SK-N-SH (cell line): ENCODE data around the gene EPHB2. TPM values are rescaled to one million over a fixed set of nuclear protein-coding genes. Genes with fewer than 3 reads are reported as not detected.

Source experiments
- CTCF ChIA-PET: fragments of 300-600, 350-600 bp; formaldehyde crosslinking; extraction: SDS; loops from one replicate; lab custom pipeline; 2021; lab: Yijun Ruan, JAX
- POLR2A ChIA-PET: fragments of 350-600 bp; sonication (Branson Sonifier 250); formaldehyde crosslinking; extraction: SDS; loops from one replicate; lab custom pipeline; 2020; ENCODE audit warnings: antibody characterized with exemption, inconsistent platforms; lab: Yijun Ruan, JAX
- DNase-seq: peaks from one replicate; pipeline ENCODE4 v3.0.0; 2012
- H2AFZ ChIP-seq: fragments of 200-600 bp; sonication (generic); 2 replicates; pipeline ENCODE4 v1.8.1; 2016; ENCODE audit warnings: antibody characterized with exemption, mild to moderate bottlenecking, low read depth
- H3F3A ChIP-seq: fragments of 200-600 bp; sonication (generic); replicated peaks from 2 replicates; pipeline ENCODE3; 2016; ENCODE audit warnings: antibody characterized with exemption, mild to moderate bottlenecking; ENCODE audit not compliant: insufficient read depth
- H3K27ac ChIP-seq, 2 experiments: fragments of 200-500 bp in 1 of 2; fragments of 200-600 bp in 1 of 2; sonication (Bioruptor generic) in 1 of 2; sonication (generic), shearing (Covaris generic) in 1 of 2; 2 replicates each; pipeline versions ENCODE4 v1.5.1 to v1.6.1; 2014 to 2016; ENCODE audit warnings: low read depth in 2 of 2, inconsistent platforms in 1 of 2, low read length in 1 of 2, mild to moderate bottlenecking in 1 of 2, mixed read lengths in 1 of 2
- H3K27me3 ChIP-seq: fragments of 200-600 bp; sonication (generic), shearing (Covaris generic); 2 replicates; pipeline ENCODE4 v1.6.1; 2016; ENCODE audit warnings: mixed run types; ENCODE audit not compliant: insufficient read depth
- H3K36me3 ChIP-seq, 2 experiments: fragments of 200-500 bp in 1 of 2; fragments of 200-600 bp in 1 of 2; sonication (Bioruptor generic) in 1 of 2; sonication (generic) in 1 of 2; replicated peaks in 1 of 2; 2 replicates each; pipeline versions ENCODE3 to v1.5.1; 2014 to 2016; ENCODE audit warnings: low read length in 1 of 2, mild to moderate bottlenecking in 1 of 2; ENCODE audit not compliant: insufficient read depth in 2 of 2, control insufficient read depth in 1 of 2
- H3K4me1 ChIP-seq, 2 experiments: fragments of 200-500 bp in 1 of 2; fragments of 200-600 bp in 1 of 2; sonication (Bioruptor generic) in 1 of 2; sonication (generic), shearing (Covaris generic) in 1 of 2; 2 replicates each; pipeline versions ENCODE4 v1.5.1 to v1.6.1; 2014 to 2016; ENCODE audit warnings: low read depth in 1 of 2, low read length in 1 of 2, mixed run types in 1 of 2; ENCODE audit not compliant: insufficient read depth in 2 of 2, control insufficient read depth in 1 of 2
- H3K4me2 ChIP-seq: fragments of 200-600 bp; sonication (generic), shearing (Covaris generic); 2 replicates; pipeline ENCODE4 v1.6.1; 2017; ENCODE audit warnings: mixed run types
- H3K4me3 ChIP-seq, 2 experiments: fragments of 200-500 bp in 1 of 2; fragments of 200-600 bp in 1 of 2; sonication (Bioruptor generic) in 1 of 2; sonication (generic), shearing (Covaris generic) in 1 of 2; 2 replicates each; pipeline versions ENCODE4 v1.5.1 to v1.8.1; 2014 to 2016; ENCODE audit warnings: low read depth in 2 of 2, inconsistent platforms in 1 of 2, low read length in 1 of 2, mild to moderate bottlenecking in 1 of 2, mixed read lengths in 1 of 2, moderate library complexity in 1 of 2
- H3K79me2 ChIP-seq: fragments of 200-600 bp; sonication (generic); 2 replicates; pipeline ENCODE4 v1.8.1; 2017; ENCODE audit warnings: mild to moderate bottlenecking; ENCODE audit not compliant: insufficient read depth
- H3K9ac ChIP-seq: fragments of 200-600 bp; sonication (generic); 2 replicates; pipeline ENCODE4 v1.6.1; 2017; ENCODE audit warnings: mixed run types
- H3K9me2 ChIP-seq: fragments of 200-600 bp; sonication (generic); 2 replicates; pipeline ENCODE4 v1.6.1; 2017; ENCODE audit warnings: mixed run types
- H3K9me3 ChIP-seq: fragments of 200-600 bp; sonication (generic); 2 replicates; pipeline ENCODE4 v1.6.1; 2017; ENCODE audit warnings: mixed run types, mild to moderate bottlenecking, moderate library complexity
- H4K20me1 ChIP-seq: fragments of 200-600 bp; sonication (generic); 2 replicates; pipeline ENCODE4 v1.6.1; 2017; ENCODE audit warnings: mild to moderate bottlenecking, mixed run types; ENCODE audit not compliant: insufficient read depth
- CHD2 ChIP-seq: fragments of 150-350 bp; IDR thresholded peaks from 2 replicates; pipeline ENCODE4 v1.6.1; 2018; ENCODE audit warnings: low read length; ENCODE audit not compliant: partially characterized antibody
- EP300 ChIP-seq, 2 experiments: IDR thresholded peaks; 2 replicates each; pipeline versions ENCODE4 v1.4.0 to v1.6.1; 2012; ENCODE audit warnings: borderline replicate concordance in 1 of 2, low read depth in 1 of 2, low read length in 1 of 2
- EZH2phosphoT487 ChIP-seq: fragments of 200-600 bp; sonication (generic); IDR thresholded peaks from 2 replicates; pipeline ENCODE4 v1.6.1; 2017; ENCODE audit warnings: low read depth, mixed run types, mild to moderate bottlenecking, antibody characterized with exemption, moderate library complexity, borderline replicate concordance
- FOXJ3 ChIP-seq: sonication (generic); formaldehyde crosslinking; IDR thresholded peaks from 2 replicates; pipeline ENCODE4 v1.5.1; 2020; ENCODE audit warnings: mild to moderate bottlenecking, missing genetic modification reagents
- FOXM1 ChIP-seq: IDR thresholded peaks from 2 replicates; pipeline ENCODE4 v1.4.0; 2012; ENCODE audit warnings: low read depth, mild to moderate bottlenecking
- GATA2 ChIP-seq: sonication (generic); formaldehyde crosslinking; IDR thresholded peaks from 2 replicates; pipeline ENCODE4 v1.5.0; 2020; ENCODE audit warnings: mild to moderate bottlenecking, missing genetic modification reagents
- JUND ChIP-seq: IDR thresholded peaks from 2 replicates; pipeline ENCODE4 v1.4.0; 2012
- NFIC ChIP-seq: IDR thresholded peaks from 2 replicates; pipeline ENCODE4 v1.4.0; 2012; ENCODE audit warnings: borderline replicate concordance
- POLR2AphosphoS5 ChIP-seq: IDR thresholded peaks from 2 replicates; pipeline ENCODE4 v1.6.1; 2012; ENCODE audit warnings: low read depth, low read length
- RCOR1 ChIP-seq: fragments of 150-350 bp; IDR thresholded peaks from 2 replicates; pipeline ENCODE4 v1.6.1; 2017; ENCODE audit warnings: antibody characterized with exemption, low read length
- SIN3A ChIP-seq: IDR thresholded peaks from 2 replicates; pipeline ENCODE4 v1.6.1; 2012; ENCODE audit warnings: low read depth, mild to moderate bottlenecking, low read length, moderate library complexity, borderline replicate concordance
- SMC3 ChIP-seq: IDR thresholded peaks from 2 replicates; pipeline ENCODE4 v1.6.1; 2012; ENCODE audit warnings: low read depth, low read length, improper control_type of control experiment
- TAF1 ChIP-seq: IDR thresholded peaks from 2 replicates; pipeline ENCODE4 v1.6.1; 2012; ENCODE audit warnings: low read depth, mild to moderate bottlenecking, low read length, moderate library complexity, borderline replicate concordance
- TEAD4 ChIP-seq: IDR thresholded peaks from 2 replicates; pipeline ENCODE4 v1.4.0; 2012; ENCODE audit warnings: mild to moderate bottlenecking, borderline replicate concordance; ENCODE audit not compliant: insufficient read depth
- WGBS: methylation state at CpG from one replicate; pipeline ENCODE4 v1.1.6; 2017; ENCODE audit warnings: low lambda C conversion rate; 5-methylcytosine and 5-hydroxymethylcytosine counted together
- polyA plus RNA-seq, 3 experiments: library from polyadenylated mRNA; depleted of rRNA; stranded (reverse); fragments of >200 nt; gene quantifications; 2 replicates each; pipeline ENCODE4 v1.2.3, GENCODE V29; 2012
- TF ChIP-seq, protein P1 (sequence below): IDR thresholded peaks from 2 replicates; pipeline ENCODE4 v1.4.0; 2012; ENCODE audit warnings: low read depth, borderline replicate concordance
- TF ChIP-seq, protein P2 (sequence below): fragments of 150-350 bp; IDR thresholded peaks from 2 replicates; pipeline ENCODE4 v1.6.1; 2016; ENCODE audit warnings: mild to moderate bottlenecking, low read depth, low read length

Gene EPHB2
- polyA plus RNA-seq, 1 of the 3 experiments (the other 2 are of a cell fraction): 25.2 TPM

DNA sequence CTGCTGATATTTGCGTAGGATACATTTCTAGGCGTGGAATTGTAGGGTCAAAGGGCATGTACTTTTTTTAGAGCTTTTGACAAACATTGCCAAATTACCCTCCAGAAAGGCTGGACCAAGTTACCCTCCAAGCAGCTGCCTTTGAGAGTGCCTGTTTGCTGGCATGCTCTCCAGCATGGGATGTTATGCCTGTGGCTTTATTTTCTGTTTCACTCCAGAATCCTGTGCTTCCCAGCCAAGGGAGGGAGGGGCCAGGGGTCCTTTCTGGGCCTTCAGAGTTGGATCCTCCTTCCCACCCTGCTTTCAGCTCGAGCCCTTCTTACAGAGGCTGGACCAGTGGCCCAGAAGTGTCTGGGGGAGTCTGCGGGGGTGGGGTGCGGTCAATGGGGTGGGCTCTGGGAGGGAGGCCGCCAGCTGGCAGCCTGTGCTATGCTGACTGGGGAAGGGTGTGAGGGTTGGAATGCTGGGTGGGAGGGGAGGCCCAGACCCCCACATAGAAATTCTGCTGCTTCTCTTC lies 81.2 kb downstream of the EPHB2 start:
- H3K4me1 ChIP-seq: peaks cover 0 to 53% of the 10 kb centered on the region in 2 experiments; a peak in 2 of 4 replicates

DNA sequence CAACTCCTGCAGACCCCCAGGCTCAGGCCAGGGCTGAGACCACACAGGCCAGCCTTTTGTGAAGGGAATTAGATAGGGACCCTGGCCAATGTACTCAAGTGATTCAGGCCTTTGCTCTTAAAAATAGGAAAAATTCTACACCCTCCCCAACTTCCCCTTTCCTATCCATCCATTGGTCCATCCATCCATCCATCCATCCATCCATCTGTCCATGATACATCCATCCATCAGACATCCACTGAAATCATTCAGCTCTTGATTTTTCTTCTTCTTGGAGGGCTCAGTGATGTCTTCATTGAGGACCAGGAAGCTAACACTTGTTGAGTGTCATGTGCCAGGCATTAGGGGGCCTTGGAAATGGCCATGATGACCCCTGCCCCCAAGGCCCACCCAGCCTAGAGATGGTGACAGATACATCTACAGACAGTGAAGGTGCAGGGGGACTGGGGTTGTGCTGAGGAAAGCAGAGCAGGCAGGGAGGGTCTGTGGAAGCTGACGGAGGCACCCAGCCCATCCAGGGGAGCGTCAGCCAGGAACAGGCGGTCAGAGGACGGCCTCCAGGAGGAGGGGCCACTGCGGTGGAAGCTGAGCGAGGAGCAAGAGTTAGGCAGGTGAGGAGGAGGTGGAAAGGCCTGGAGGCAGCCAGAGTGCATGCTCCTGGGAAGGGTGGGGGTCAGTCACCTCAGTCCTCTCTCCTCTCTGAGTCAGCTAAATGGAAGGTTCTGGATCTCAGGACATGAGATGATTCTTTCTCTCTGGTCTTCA lies 81.9 kb downstream of the EPHB2 start:
- Histone ChIP-seq H3K4me2 (no peak overlapping the region), H3K36me3 (peaks cover 2 to 4% of the 10 kb centered on the region in 2 experiments), H3F3A (peaks cover 4% of the 10 kb centered on the region), H3K4me1 (peaks cover 0 to 53% of the 10 kb centered on the region in 2 experiments; a peak in 2 of 4 replicates), H3K9me3 (no peaks in the 10 kb centered on the region), H3K4me3 (no peak overlapping the region), H3K9ac (no peak overlapping the region), H3K9me2 (no peaks in the 10 kb centered on the region), H3K79me2 (no peaks in the 10 kb centered on the region; the same call in 1 of the 2 replicates), H3K27me3 (no peaks in the 10 kb centered on the region), H3K27ac (no peak overlapping the region), H2AFZ (no peak overlapping the region), H4K20me1 (peaks cover 13% of the 10 kb centered on the region; the same call in 1 of the 2 replicates)
- POLR2A ChIA-PET: no interaction called here
- TF ChIP-seq EP300 (IDR thresholded peaks at IDR 0.05; ENCODE audit: borderline replicate concordance in 1 of 2, low read depth in 1 of 2, low read length in 1 of 2) (no peak), TEAD4 (no peak), JUND (no peak), CHD2 (no peak), GATA2 (CRISPR knock-in tag) (no peak)
- TF ChIP-seq, protein P1, sequence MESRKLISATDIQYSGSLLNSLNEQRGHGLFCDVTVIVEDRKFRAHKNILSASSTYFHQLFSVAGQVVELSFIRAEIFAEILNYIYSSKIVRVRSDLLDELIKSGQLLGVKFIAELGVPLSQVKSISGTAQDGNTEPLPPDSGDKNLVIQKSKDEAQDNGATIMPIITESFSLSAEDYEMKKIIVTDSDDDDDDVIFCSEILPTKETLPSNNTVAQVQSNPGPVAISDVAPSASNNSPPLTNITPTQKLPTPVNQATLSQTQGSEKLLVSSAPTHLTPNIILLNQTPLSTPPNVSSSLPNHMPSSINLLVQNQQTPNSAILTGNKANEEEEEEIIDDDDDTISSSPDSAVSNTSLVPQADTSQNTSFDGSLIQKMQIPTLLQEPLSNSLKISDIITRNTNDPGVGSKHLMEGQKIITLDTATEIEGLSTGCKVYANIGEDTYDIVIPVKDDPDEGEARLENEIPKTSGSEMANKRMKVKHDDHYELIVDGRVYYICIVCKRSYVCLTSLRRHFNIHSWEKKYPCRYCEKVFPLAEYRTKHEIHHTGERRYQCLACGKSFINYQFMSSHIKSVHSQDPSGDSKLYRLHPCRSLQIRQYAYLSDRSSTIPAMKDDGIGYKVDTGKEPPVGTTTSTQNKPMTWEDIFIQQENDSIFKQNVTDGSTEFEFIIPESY: no peak
- 97% methylated on average over 6 of the region's 6 CpGs for WGBS
- CTCF ChIA-PET: interaction anchor here (1.1 to 1.3 kb wide), 3 partner anchors 19 to 88 kb away, joined by 3 to 4 read pairs (median 3); no protein-coding TSS in a partner anchor
- no peak for DNase-seq

More for the DNA sequence above, 81.2 kb downstream of the EPHB2 start:
- Histone ChIP-seq H3K4me2 (no peak overlapping the region), H3F3A (peaks cover 4% of the 10 kb centered on the region), H3K79me2 (no peaks in the 10 kb centered on the region; the same call in 1 of the 2 replicates), H3K36me3 (peaks cover 2 to 4% of the 10 kb centered on the region in 2 experiments), H3K9me3 (no peaks in the 10 kb centered on the region), H3K9me2 (no peaks in the 10 kb centered on the region), H3K9ac (no peak overlapping the region), H3K27ac (no peak overlapping the region), H4K20me1 (peaks cover 13% of the 10 kb centered on the region; the same call in 1 of the 2 replicates), H3K4me3 (no peak overlapping the region), H2AFZ (no peak overlapping the region), H3K27me3 (no peaks in the 10 kb centered on the region)
- TF ChIP-seq EZH2phosphoT487 (no peak), TAF1 (no peak), FOXJ3 (CRISPR knock-in tag) (no peak), NFIC (no peak), JUND (no peak), POLR2AphosphoS5 (no peak), RCOR1 (no peak), SIN3A (no peak), FOXM1 (no peak), TEAD4 (no peak), SMC3 (no peak), GATA2 (CRISPR knock-in tag) (no peak)
- TF ChIP-seq, protein P2, sequence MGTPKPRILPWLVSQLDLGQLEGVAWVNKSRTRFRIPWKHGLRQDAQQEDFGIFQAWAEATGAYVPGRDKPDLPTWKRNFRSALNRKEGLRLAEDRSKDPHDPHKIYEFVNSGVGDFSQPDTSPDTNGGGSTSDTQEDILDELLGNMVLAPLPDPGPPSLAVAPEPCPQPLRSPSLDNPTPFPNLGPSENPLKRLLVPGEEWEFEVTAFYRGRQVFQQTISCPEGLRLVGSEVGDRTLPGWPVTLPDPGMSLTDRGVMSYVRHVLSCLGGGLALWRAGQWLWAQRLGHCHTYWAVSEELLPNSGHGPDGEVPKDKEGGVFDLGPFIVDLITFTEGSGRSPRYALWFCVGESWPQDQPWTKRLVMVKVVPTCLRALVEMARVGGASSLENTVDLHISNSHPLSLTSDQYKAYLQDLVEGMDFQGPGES: no peak
- no peak for DNase-seq
- ChIA-PET POLR2A (no interaction called here), CTCF (interaction anchor here (1.3 to 3.8 kb wide), 3 partner anchors 19 to 71 kb away, joined by 3 to 16 read pairs (median 4); no protein-coding TSS in a partner anchor)
- 96% methylated on average over 5 of the region's 6 CpGs for WGBS
